ENCODE measurements around the gene PDE4D.

- TF ChIP-seq YY1 (IDR thresholded peaks at IDR 0.05; ENCODE audit: insufficient read depth, insufficient read length) (no peak), SUZ12 (IDR thresholded peaks at IDR 0.05; ENCODE audit: extremely low read depth, insufficient read depth, insufficient read length) (no peak), ZNF274 (IDR thresholded peaks at IDR 0.05; ENCODE audit: low read depth, low read length) (no peak)
Observed at GRCh38 chr5:59097712-59098111, 795.8 kb downstream of the PDE4D start.

Data from NT2/D1 (cell line).